ENCODE measurements around the gene WDR62. TPM values are rescaled to one million over a fixed set of nuclear protein-coding genes. Genes with fewer than 3 reads are reported as not detected.

Gene WDR62
- total and polyA plus RNA-seq, 2 of the 8 experiments (the other 6 are each of a cell fraction or from before 2014, with no cell fraction given): 28.2 to 39.5 TPM

- TF ChIP-seq, protein P1, sequence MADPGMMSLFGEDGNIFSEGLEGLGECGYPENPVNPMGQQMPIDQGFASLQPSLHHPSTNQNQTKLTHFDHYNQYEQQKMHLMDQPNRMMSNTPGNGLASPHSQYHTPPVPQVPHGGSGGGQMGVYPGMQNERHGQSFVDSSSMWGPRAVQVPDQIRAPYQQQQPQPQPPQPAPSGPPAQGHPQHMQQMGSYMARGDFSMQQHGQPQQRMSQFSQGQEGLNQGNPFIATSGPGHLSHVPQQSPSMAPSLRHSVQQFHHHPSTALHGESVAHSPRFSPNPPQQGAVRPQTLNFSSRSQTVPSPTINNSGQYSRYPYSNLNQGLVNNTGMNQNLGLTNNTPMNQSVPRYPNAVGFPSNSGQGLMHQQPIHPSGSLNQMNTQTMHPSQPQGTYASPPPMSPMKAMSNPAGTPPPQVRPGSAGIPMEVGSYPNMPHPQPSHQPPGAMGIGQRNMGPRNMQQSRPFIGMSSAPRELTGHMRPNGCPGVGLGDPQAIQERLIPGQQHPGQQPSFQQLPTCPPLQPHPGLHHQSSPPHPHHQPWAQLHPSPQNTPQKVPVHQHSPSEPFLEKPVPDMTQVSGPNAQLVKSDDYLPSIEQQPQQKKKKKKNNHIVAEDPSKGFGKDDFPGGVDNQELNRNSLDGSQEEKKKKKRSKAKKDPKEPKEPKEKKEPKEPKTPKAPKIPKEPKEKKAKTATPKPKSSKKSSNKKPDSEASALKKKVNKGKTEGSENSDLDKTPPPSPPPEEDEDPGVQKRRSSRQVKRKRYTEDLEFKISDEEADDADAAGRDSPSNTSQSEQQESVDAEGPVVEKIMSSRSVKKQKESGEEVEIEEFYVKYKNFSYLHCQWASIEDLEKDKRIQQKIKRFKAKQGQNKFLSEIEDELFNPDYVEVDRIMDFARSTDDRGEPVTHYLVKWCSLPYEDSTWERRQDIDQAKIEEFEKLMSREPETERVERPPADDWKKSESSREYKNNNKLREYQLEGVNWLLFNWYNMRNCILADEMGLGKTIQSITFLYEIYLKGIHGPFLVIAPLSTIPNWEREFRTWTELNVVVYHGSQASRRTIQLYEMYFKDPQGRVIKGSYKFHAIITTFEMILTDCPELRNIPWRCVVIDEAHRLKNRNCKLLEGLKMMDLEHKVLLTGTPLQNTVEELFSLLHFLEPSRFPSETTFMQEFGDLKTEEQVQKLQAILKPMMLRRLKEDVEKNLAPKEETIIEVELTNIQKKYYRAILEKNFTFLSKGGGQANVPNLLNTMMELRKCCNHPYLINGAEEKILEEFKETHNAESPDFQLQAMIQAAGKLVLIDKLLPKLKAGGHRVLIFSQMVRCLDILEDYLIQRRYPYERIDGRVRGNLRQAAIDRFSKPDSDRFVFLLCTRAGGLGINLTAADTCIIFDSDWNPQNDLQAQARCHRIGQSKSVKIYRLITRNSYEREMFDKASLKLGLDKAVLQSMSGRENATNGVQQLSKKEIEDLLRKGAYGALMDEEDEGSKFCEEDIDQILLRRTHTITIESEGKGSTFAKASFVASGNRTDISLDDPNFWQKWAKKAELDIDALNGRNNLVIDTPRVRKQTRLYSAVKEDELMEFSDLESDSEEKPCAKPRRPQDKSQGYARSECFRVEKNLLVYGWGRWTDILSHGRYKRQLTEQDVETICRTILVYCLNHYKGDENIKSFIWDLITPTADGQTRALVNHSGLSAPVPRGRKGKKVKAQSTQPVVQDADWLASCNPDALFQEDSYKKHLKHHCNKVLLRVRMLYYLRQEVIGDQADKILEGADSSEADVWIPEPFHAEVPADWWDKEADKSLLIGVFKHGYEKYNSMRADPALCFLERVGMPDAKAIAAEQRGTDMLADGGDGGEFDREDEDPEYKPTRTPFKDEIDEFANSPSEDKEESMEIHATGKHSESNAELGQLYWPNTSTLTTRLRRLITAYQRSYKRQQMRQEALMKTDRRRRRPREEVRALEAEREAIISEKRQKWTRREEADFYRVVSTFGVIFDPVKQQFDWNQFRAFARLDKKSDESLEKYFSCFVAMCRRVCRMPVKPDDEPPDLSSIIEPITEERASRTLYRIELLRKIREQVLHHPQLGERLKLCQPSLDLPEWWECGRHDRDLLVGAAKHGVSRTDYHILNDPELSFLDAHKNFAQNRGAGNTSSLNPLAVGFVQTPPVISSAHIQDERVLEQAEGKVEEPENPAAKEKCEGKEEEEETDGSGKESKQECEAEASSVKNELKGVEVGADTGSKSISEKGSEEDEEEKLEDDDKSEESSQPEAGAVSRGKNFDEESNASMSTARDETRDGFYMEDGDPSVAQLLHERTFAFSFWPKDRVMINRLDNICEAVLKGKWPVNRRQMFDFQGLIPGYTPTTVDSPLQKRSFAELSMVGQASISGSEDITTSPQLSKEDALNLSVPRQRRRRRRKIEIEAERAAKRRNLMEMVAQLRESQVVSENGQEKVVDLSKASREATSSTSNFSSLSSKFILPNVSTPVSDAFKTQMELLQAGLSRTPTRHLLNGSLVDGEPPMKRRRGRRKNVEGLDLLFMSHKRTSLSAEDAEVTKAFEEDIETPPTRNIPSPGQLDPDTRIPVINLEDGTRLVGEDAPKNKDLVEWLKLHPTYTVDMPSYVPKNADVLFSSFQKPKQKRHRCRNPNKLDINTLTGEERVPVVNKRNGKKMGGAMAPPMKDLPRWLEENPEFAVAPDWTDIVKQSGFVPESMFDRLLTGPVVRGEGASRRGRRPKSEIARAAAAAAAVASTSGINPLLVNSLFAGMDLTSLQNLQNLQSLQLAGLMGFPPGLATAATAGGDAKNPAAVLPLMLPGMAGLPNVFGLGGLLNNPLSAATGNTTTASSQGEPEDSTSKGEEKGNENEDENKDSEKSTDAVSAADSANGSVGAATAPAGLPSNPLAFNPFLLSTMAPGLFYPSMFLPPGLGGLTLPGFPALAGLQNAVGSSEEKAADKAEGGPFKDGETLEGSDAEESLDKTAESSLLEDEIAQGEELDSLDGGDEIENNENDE (IDR thresholded peaks at IDR 0.05; ENCODE audit: insufficient replicate concordance, low read length): no peak
- no peak for TF ChIP-seq GTF2F1 (IDR thresholded peaks at IDR 0.05; ENCODE audit: borderline replicate concordance, low read depth, low read length)
- TF ChIP-seq KDM5A (IDR thresholded peaks at IDR 0.05; ENCODE audit: low read length): no peak
- no peak for TF ChIP-seq ASH2L (IDR thresholded peaks at IDR 0.05; ENCODE audit: low read length)
- TF ChIP-seq RXRA (IDR thresholded peaks at IDR 0.05; ENCODE audit: insufficient read depth, low read depth, low read length): no peak
- no peak for TF ChIP-seq FOSL1 (IDR thresholded peaks at IDR 0.05; ENCODE audit: insufficient read depth, low read depth, low read length)
- TF ChIP-seq SP1 (IDR thresholded peaks at IDR 0.05; ENCODE audit: low read depth, low read length): no peak
- TF ChIP-seq POU5F1 (IDR thresholded peaks at IDR 0.05; ENCODE audit: low read depth, low read length): no peak
- TF ChIP-seq PHF8 (conservative IDR thresholded peaks at IDR 0.05; ENCODE audit: low read depth, low read length): no peak
- TF ChIP-seq SP4 (IDR thresholded peaks at IDR 0.05; ENCODE audit: low read length): no peak
- TF ChIP-seq SRF (IDR thresholded peaks at IDR 0.05; ENCODE audit: low read depth, low read length): no peak
Measured at GRCh38 chr19:36073121-36073876, 18.6 kb downstream of the WDR62 start (continued).
